PC-9 (cell line): ENCODE measurements around the gene S1PR4. TPM values are rescaled to one million over a fixed set of nuclear protein-coding genes. Genes with fewer than 3 reads are reported as not detected.

Experiments
- BruUV-seq: library from RNA; stranded (reverse); fragments of 400-500 nt; replicated peaks from 2 replicates; lab custom pipeline; 2021; lab: Mats Ljungman, UMichigan
- CTCF ChIA-PET: fragments of 300-600 bp; sonication (Branson Sonifier 250); formaldehyde crosslinking; loops from one replicate; lab custom pipeline; 2022; ENCODE audit warnings: antibody characterized with exemption; lab: Charles Lee
- POLR2A ChIA-PET: fragments of 300-600 bp; sonication (Branson Sonifier 250); formaldehyde crosslinking; loops from one replicate; lab custom pipeline; 2022; ENCODE audit warnings: antibody characterized with exemption; ENCODE audit not compliant: unreplicated experiment; lab: Charles Lee
- DNase-seq, 2 experiments: peaks; one replicate each; pipeline versions ENCODE4 v3.0.0 to v3.0.0-alpha.2; 2015 to 2022; ENCODE audit warnings: mixed read lengths in 1 of 2
- H2AFZ ChIP-seq: fragments of 200-600 bp; sonication (generic); 2 replicates; pipeline ENCODE4 v1.8.1; 2017; ENCODE audit warnings: antibody characterized with exemption
- H3F3A ChIP-seq: fragments of 200-600 bp; sonication (generic); 2 replicates; pipeline ENCODE4 v1.8.1; 2017; ENCODE audit warnings: antibody characterized with exemption, mild to moderate bottlenecking, low read depth; ENCODE audit not compliant: insufficient read depth
- H3K27ac ChIP-seq: fragments of 200-600 bp; sonication (generic); 2 replicates; pipeline ENCODE4 v1.6.1; 2016; ENCODE audit warnings: mixed run types
- H3K27me3 ChIP-seq: fragments of 200-600 bp; sonication (generic); 2 replicates; pipeline ENCODE4 v1.6.1; 2016; ENCODE audit warnings: low read depth, mixed run types; ENCODE audit not compliant: insufficient read depth
- H3K36me3 ChIP-seq: fragments of 200-600 bp; sonication (generic); 2 replicates; pipeline ENCODE4 v1.6.1; 2016; ENCODE audit warnings: low read depth, mixed run types
- H3K4me1 ChIP-seq: fragments of 200-600 bp; sonication (generic); replicated peaks from 2 replicates; pipeline ENCODE4 v1.6.1; 2016; ENCODE audit warnings: mixed run types; ENCODE audit not compliant: insufficient read depth
- H3K4me2 ChIP-seq: fragments of 200-600 bp; sonication (generic); 2 replicates; pipeline ENCODE4 v1.6.1; 2017; ENCODE audit warnings: mixed run types
- H3K4me3 ChIP-seq: fragments of 200-600 bp; sonication (generic); 2 replicates; pipeline ENCODE4 v1.6.1; 2016; ENCODE audit warnings: mixed run types
- H3K79me2 ChIP-seq: fragments of 200-600 bp; sonication (generic); 2 replicates; pipeline ENCODE4 v1.6.1; 2017; ENCODE audit warnings: low read depth, mixed run types
- H3K9me2 ChIP-seq: fragments of 200-600 bp; sonication (generic); 2 replicates; pipeline ENCODE4 v1.8.1; 2017; ENCODE audit warnings: mild to moderate bottlenecking; ENCODE audit not compliant: insufficient read depth
- H3K9me3 ChIP-seq: fragments of 200-600 bp; sonication (generic); 2 replicates; pipeline ENCODE4 v1.8.1; 2016; ENCODE audit warnings: low read depth; ENCODE audit not compliant: insufficient read depth
- H4K20me1 ChIP-seq: fragments of 200-600 bp; sonication (generic); 2 replicates; pipeline ENCODE4 v1.8.1; 2017; ENCODE audit not compliant: insufficient read depth
- EZH2 ChIP-seq: fragments of 200-600 bp; sonication (generic); IDR thresholded peaks from 2 replicates; pipeline ENCODE4 v1.8.0; 2017; ENCODE audit warnings: antibody characterized with exemption, low read depth
- intact Hi-C: fragments of 100-400 bp; cut with micrococcal nuclease; formaldehyde crosslinking; loops from one replicate; pipeline ENCODE4 v1.10.0; 2022; ENCODE audit not compliant: unreplicated experiment
- total RNA-seq: library from RNA; stranded (reverse); gene quantifications from 2 replicates; pipeline ENCODE4 v1.2.3, GENCODE V29; 2021
- TF ChIP-seq, protein P1 (sequence below): fragments of 200-600 bp; sonication (generic); conservative IDR thresholded peaks from 2 replicates; pipeline ENCODE4 v1.6.1; 2017; ENCODE audit warnings: mixed run types, antibody characterized with exemption, mild to moderate bottlenecking, moderate library complexity

Gene S1PR4
- total RNA-seq, 1 experiment from 2014 or later, result 0.37 TPM

DNA sequence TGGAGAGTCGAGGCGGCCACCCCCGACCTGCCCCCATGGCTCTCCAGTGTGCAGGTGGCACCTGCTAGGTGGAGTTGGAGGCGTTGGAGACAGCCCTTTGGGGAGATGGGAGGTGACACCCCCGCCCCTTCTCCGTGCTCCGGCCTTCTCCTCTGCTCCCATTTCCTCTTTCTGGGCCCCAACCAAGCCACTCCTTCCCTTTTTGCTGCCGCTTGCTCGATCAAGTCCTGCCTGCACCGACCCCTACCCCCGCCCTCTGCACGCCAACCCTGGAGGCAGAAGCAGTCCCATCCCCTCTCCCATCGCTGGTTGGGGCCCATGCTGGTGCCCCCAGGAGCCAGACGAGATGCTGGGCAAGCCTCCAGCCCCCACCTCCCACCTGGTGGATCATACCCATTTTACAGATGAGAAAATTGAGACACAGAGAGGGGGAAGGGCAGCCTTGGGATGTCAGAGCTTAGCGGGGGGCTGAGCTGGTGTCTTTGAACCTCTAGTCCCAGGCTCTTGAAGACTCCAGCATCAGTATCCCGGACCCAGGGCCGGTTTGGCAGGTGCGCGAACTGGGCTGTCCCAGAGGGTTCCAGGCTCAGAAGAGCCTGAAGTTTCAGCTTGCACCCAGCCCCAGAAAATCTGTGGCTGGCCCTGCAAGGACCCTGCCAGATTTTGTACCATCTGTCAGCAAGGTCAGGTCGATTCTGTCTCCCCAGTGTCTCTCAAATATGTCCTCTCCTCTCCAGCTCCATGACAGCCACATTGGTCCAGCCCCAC is 32.5 kb upstream of the S1PR4 start:
- Histone ChIP-seq H3K9me2 (no peaks in the 10 kb centered on the region), H3K4me2 (no peak overlapping the region), H3K4me3 (no peak overlapping the region), H3K4me1 (peaks cover 16% of the 10 kb centered on the region), H2AFZ (no peak overlapping the region), H3K9me3 (no peaks in the 10 kb centered on the region), H3K27ac (no peak overlapping the region), H3K36me3 (no peaks in the 10 kb centered on the region), H3K79me2 (no peaks in the 10 kb centered on the region), H3K27me3 (no peaks in the 10 kb centered on the region), H4K20me1 (no peaks in the 10 kb centered on the region), H3F3A (peaks cover 17% of the 10 kb centered on the region)
- POLR2A ChIA-PET, result no interaction called here
- CTCF ChIA-PET, result no interaction called here
- DNase-seq, result no peak
- intact Hi-C loops, result no loop called here
- TF ChIP-seq EZH2, result no peak
- TF ChIP-seq, protein P1, sequence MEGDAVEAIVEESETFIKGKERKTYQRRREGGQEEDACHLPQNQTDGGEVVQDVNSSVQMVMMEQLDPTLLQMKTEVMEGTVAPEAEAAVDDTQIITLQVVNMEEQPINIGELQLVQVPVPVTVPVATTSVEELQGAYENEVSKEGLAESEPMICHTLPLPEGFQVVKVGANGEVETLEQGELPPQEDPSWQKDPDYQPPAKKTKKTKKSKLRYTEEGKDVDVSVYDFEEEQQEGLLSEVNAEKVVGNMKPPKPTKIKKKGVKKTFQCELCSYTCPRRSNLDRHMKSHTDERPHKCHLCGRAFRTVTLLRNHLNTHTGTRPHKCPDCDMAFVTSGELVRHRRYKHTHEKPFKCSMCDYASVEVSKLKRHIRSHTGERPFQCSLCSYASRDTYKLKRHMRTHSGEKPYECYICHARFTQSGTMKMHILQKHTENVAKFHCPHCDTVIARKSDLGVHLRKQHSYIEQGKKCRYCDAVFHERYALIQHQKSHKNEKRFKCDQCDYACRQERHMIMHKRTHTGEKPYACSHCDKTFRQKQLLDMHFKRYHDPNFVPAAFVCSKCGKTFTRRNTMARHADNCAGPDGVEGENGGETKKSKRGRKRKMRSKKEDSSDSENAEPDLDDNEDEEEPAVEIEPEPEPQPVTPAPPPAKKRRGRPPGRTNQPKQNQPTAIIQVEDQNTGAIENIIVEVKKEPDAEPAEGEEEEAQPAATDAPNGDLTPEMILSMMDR, result no peak
- BruUV-seq, result no TSS peak

DNA sequence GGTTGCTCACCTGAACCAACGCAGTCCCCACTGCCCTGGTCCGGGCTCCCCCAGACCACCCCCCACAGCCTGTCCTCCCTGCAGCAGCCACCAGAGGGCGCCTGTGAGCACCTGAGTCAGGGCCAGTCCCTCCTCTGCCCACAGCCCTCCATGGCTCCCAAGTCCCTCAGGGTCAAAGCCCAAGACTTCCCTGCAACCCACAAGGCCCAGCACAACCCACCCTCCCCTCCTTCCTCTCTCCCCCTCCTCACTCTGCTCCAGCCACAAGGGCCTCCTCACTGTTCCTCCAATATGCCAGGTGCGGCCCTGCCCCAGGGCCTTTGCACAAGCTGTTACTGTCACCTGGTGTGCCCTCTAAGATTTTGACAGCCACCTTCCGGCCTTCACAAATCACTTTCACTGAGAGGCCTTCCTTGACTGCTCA is 31.9 kb upstream of the S1PR4 start:
- Histone ChIP-seq H3K4me2 (no peak overlapping the region), H3K27ac (no peak overlapping the region), H3K79me2 (no peaks in the 10 kb centered on the region), H3K36me3 (no peaks in the 10 kb centered on the region), H2AFZ (no peak overlapping the region), H3F3A (peaks cover 14% of the 10 kb centered on the region), H3K9me3 (no peaks in the 10 kb centered on the region), H3K9me2 (no peaks in the 10 kb centered on the region), H3K4me3 (no peak overlapping the region), H4K20me1 (no peaks in the 10 kb centered on the region), H3K4me1 (peaks cover 14% of the 10 kb centered on the region), H3K27me3 (no peaks in the 10 kb centered on the region)
- DNase-seq, result peak in 1 of 2 experiments; percentile 37
- ChIA-PET CTCF (no interaction called here), POLR2A (no interaction called here)
- TF ChIP-seq EZH2, result no peak
- TF ChIP-seq, protein P1, result peak; percentile 82
- intact Hi-C loops, result no loop called here
- BruUV-seq, result no TSS peak

DNA sequence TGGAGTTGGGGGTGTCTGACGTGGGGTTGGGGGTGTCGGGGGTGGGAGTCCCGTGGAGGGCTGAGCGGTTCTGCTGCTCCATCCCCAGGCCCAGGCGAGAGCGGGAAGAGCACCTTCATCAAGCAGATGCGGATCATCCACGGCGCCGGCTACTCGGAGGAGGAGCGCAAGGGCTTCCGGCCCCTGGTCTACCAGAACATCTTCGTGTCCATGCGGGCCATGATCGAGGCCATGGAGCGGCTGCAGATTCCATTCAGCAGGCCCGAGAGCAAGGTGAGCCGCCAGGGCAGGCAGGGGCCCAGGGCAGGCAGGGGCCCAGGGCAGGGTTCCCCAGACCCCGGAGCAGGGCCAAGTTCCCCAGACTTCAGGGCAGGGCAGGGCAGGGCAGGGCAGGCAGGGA is 30.1 kb upstream of the S1PR4 start:
- no TSS peak for BruUV-seq
- Histone ChIP-seq H3K27me3 (no peaks in the 10 kb centered on the region), H3K9me3 (no peaks in the 10 kb centered on the region), H2AFZ (no peak overlapping the region), H3K4me2 (no peak overlapping the region), H3K4me1 (no peaks in the 10 kb centered on the region), H3K4me3 (no peak overlapping the region), H3F3A (no peaks in the 10 kb centered on the region), H3K36me3 (no peaks in the 10 kb centered on the region), H3K9me2 (no peaks in the 10 kb centered on the region), H4K20me1 (no peaks in the 10 kb centered on the region), H3K79me2 (no peaks in the 10 kb centered on the region), H3K27ac (no peak overlapping the region)
- CTCF ChIA-PET, result no interaction called here
- intact Hi-C loops, result no loop called here
- no peak for DNase-seq
- POLR2A ChIA-PET, result no interaction called here
- TF ChIP-seq EZH2, result no peak
- TF ChIP-seq, protein P1, result no peak
